Amniotic epithelial cell (primary cell): ENCODE results near the gene CEP192.

Experiments
- DNase-seq: peaks from one replicate; pipeline ENCODE4 v3.0.0-alpha.2; 2010; ENCODE audit warnings: low read depth

Gene CEP192

GRCh38 chr18:13101659-13102197 lies 110.6 kb downstream of the CEP192 start:
- DNase-seq, result no peak

GRCh38 chr18:13103366-13103765 lies 112.2 kb downstream of the CEP192 start:
- DNase-seq, result peak; percentile 15

DNA sequence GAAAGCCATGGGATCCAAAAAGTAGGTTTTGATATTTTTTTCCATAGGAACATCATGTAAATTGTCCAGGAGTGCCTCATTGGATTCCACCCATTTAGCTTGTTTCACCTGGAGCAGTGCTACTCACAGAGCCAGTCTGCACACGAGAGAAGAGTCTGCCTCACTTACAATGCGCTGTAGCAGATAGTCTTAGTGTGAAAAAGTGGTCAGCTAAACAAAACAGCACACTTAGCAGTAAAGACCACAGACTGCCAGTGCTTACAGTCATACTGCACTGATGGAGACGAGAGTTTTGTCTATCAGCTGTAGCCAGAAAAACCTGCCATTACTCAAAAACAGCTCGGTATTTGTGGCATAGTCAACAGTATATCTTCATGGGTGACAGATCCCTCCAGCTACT lies 113.9 kb downstream of the CEP192 start:
- no peak for DNase-seq

DNA sequence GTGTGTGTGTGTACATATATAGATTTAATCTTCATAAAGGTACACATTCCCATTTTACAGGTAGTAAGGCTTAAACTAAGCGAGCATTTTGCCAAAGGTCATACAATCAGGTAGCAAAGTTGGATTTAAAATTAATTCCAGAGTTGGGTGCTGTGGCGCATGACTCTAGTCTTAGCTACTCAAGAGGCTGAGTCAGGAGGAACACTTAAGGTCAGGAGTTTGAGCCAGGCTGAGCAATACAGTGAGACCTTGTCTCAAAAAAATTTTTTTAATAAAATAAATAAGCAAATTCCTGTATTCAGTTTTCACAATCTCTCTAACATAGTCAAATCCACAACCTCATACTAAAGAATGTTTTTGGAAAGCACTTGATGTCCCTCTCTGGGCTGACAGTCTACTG lies 115.9 kb downstream of the CEP192 start:
- peak; percentile 30 for DNase-seq

DNA sequence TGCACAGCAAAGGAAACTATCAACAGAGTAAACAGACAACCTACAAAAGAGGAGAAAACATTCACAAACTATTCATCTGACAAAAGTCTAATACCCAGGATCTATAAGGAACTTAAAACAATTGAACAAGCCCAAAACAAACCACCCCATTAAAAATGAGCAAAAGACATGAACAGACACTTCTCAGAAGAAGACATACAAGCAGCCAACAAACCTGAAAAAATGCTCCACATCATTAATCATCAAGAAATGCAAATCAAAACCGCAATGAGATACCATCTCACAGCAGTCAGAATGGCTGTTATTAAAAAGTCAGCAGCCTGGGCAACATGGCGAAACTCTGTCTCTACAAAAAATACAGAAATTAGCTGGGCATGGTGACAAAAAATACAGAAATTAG lies 117.2 kb downstream of the CEP192 start:
- DNase-seq, result no peak

DNA sequence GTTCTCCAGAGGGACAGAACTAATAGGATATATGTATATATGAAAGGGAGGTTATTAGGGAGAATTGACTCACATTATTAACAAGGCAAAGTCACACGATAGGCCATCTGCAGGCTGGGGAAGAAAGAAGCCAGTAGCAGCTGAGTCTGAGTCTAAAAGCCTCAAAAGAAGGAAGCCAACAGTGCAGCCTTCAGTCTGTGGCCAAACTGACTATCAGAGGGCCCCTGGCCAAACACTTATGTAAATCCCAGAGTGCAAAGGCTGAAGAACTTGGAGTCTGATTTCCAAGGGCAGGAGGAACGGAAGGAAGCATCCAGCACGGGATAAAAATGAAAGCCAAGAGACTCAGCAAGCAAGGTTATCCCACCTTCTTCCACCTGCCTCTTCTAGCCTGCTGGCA lies 119.4 kb downstream of the CEP192 start:
- no peak for DNase-seq

DNA sequence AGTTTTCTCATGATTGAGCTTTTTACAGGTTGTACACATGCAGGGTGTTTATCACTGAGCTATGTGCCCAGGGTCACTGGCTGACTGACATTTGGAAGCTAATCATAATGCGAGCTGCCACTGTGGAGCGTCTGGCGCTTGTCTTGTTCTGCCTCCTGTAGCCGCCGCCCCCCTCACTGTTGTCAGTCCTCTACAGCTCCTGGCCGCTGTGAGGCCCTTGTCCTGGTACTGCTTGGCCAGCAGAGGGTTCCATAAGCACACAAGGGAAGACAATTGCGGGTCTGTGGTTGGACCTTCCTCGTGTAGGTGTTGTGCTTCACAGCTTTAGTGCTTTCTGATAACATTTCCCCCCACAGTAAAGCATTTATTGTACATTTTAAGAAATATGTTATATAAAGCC lies 121.8 kb downstream of the CEP192 start:
- peak; percentile 62 for DNase-seq

DNA sequence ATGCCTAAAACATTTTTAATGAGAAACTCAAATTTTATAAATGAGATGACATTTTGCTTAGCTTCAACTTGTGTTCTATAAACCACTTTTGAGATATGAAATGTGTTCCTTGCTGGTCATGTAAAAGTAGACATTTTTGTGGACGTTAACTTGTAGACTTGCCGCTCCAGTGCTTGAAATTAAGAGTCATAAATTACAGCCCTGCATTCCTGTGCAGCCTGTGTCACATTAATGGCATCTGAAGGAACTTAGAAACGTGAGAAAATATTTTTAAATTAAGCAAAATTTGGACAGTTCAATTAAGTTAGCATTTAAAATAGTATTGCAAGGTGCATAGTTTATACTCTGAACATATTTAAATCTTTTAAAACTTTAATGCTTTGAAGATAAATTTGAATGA lies 129.1 kb downstream of the CEP192 start:
- DNase-seq, result no peak

GRCh38 chr18:13120983-13121441 lies 129.8 kb downstream of the CEP192 start:
- peak; percentile 30 for DNase-seq

DNA sequence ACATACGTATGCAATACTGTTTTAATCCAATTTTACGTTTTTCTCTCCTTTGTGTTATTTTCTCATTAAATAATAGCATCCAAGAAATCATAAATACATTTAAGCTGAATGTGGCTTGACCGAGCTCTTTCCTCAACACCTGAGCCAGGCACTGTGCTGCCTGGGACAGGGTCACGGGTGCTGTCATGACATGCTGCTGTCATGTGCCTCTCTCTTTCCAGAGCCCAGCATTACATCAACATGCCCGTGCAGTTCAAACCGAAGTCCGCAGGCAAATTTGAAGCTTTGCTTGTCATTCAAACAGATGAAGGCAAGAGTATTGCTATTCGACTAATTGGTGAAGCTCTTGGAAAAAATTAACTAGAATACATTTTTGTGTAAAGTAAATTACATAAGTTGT lies 133.2 kb downstream of the CEP192 start:
- DNase-seq, result no peak

GRCh38 chr18:13125191-13125590 lies 134.0 kb downstream of the CEP192 start:
- no peak for DNase-seq

DNA sequence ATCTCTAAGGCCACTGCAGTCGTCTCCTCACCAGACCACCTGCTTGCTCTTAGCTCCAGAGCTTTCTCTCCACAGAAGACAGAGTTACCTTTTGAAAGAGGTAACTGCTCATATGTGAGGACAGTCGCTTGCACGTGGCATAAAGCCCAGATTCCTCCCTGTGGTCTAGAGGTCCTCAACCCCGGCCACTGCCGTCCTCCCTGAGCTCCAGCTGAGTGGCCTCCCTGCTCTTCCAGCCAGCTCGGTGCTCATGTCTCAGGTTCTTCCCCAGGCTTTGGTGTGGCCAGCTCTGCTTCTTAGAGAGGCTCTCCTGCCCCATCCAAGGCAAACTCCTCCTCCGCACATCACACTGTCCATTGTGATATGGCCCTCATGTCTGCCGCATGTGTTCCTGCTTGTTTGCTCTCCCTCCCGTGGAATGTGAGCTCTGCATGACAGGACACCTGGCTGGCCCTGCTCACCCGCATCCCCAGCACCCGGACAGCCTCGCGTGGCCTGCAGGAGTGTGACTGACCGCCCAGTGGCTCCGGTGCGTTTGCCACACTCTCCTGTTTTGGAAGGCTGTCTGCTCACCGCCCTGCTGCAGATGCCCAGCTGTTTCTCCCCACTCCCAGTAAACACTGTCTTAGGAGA lies 135.9 kb downstream of the CEP192 start:
- no peak for DNase-seq

DNA sequence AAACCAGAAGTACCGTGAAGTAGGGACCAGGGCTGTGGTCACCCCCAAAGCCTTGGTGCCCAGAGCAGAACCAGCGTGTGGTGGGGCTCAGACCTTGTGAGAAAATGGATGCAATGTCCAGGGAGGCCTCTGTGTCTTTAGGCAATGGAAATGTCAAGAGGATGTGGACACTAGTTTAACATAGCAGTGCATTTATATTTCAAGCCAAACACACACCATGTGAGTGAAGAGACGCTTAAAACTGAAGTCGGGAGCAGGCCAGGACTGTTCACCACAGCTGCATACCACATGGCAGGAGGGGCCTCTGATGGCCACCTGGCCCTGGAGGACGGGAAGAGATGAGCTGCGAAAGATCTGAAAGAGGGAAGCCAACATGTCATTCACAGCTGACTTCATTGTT lies 140.1 kb downstream of the CEP192 start:
- no peak for DNase-seq

DNA sequence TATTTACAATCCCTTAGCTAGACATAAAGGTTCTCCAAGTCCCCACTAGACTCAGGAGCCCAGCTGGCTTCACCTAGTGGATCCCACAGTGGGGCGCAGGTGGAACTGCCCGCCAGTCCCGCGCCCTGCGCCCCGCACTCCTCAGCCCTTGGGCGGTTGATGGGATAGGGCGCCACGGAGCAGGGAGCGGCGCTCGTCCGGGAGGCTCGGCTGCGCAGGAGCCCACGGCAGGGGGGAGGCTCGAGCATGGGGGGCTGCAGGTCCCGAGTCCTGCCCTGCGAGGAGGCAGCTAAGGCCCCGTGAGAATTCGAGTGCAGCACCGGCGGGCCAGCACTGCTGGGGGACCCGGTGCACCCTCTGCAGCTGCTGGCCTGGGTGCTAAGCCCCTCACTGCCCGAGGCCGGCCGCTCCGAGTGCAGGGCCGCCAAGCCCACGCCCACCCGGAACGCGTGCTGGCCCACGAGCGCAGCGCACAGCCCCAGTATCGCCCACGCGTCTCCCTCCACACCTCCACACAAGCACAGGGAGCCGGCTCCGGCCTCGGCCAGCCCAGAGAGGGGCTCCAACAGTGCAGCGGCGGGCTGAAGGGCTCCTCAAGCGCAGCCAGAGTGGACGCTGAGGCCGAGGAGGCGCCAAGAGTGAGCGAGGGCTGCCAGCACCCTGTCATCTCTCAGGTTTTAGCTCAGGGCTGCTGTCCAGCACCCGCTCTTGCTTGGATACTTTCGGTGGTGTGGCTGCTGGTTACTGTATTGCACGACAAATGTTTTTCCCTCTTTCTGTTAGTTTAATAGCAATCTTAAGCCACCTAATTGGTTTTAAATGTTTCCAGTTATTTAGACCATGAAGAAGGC lies 143.6 kb downstream of the CEP192 start:
- no peak for DNase-seq

DNA sequence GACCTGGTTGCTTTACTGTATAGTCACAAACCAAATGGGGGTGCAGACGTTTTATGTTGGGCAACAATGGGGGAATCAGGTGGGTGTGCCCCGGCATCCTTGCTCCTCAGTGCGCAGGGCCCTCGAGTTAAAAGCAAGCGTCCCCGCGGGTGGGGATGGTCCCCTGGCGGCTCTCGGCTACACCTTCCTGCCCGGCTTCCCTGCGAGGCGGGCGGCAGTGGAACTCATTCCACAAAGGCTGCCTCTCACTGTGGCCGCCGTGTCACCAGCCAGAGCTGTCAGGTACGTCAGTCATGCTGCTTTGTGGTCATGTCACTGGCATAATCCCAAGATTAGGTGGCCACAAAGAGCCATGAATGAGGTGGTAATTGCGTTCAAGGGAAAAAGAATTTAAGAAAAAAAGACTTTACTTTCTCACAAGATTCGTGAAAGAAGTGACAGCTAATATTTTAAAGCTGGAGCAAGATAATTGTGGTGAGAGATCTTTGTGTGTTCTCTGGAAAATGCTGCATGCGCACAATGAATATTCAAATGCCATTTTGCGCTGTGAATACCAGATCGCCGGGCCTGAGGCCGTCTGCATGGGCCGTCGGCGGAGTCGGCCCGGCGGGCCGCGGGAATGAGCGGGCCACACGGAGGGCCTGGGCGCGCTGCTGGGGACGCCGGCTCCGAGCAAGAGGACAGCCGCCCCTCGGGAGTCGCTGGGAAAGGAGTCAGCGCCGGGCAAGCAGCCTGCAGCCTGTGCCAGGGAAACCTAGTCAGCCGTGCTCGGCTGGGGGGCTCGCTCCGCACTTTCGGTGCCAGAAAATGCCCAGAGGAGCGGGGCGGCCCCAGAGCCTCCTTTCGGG lies 145.1 kb downstream of the CEP192 start:
- DNase-seq, result no peak

GRCh38 chr18:13136904-13137669 lies 145.9 kb downstream of the CEP192 start:
- DNase-seq, result no peak

GRCh38 chr18:13137670-13138419 lies 146.7 kb downstream of the CEP192 start:
- peak; percentile 14 for DNase-seq

- DNase-seq, result no peak
Measured at GRCh38 chr18:13138420-13139139, 147.4 kb downstream of the CEP192 start.

DNA sequence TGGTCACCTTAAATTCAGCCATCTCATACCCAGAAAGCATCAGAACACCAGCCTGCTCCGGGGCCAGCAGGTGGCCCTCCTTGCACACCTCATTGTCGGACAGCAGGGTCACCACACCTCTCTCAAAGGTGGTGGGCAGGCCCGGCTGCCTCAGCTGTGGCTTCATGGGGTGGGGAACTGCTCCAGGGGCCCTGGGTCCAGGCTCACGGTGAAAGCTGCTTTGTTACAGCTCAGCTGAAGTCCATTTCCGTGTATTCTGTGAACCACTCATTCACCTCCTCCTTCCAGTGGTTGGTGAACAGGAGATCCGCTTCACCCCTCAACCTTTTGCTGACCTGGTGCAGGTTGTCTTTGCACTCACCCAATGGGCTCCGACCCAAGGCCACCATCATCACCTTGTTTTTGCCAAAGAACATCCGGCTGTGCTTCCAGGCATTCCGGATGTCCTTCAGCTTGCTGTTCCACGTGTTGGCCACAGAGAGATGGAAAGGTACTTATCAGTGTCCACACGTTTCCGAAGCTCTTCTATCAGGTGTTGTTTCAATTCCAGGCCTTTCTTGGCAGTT lies 148.8 kb downstream of the CEP192 start:
- no peak for DNase-seq

GRCh38 chr18:13141209-13141608 lies 150.0 kb downstream of the CEP192 start:
- no peak for DNase-seq
